Right lobe of liver (tissue), 4 donors: ENCODE measurements around the gene CD4.

Source experiments
- POLR2A ChIP-seq: fragments of 450-650 bp; IDR thresholded peaks from one replicate; pipeline ENCODE4 v1.6.1; 2017; ENCODE audit warnings: antibody characterized with exemption, mild to moderate bottlenecking
- TF ChIP-seq, protein P1 (sequence below), 4 donors: fragments of 200-600 bp in 3 of 4; fragments of 450-650 bp in 1 of 4; IDR thresholded peaks; one replicate each; pipeline versions ENCODE4 v1.5.1 to v1.8.0; 2016 to 2022; ENCODE audit warnings: antibody characterized with exemption in 4 of 4, mild to moderate bottlenecking in 2 of 4
- donor health status: DM: no; HTN: no; CAD: no.
- donor health status: DM: no; HTN: no; CAD: no.
- donor health status: DM: no; HTN: yes; CAD: no.

DNA sequence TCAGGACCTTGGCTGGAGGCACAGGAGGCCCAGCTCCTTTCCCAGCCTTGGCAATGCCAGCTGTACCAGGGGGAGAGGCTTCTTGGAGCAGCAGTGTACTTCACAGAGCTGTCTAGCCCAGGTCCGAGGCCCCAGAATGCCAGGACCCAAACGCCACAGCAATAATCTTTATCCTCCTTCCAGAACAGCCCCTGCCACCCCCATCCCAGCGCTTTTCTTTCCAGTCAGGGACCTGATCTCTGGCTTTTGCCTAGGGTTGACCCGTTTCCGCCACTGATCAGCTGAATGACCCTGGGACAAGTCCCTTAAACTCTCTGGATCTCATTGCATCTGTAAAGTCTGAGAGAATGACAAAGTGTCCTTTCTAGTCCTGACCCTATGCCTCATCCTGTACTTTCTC, 11.9 kb upstream of the CD4 start:
- TF ChIP-seq POLR2A = no peak
- TF ChIP-seq, protein P1, sequence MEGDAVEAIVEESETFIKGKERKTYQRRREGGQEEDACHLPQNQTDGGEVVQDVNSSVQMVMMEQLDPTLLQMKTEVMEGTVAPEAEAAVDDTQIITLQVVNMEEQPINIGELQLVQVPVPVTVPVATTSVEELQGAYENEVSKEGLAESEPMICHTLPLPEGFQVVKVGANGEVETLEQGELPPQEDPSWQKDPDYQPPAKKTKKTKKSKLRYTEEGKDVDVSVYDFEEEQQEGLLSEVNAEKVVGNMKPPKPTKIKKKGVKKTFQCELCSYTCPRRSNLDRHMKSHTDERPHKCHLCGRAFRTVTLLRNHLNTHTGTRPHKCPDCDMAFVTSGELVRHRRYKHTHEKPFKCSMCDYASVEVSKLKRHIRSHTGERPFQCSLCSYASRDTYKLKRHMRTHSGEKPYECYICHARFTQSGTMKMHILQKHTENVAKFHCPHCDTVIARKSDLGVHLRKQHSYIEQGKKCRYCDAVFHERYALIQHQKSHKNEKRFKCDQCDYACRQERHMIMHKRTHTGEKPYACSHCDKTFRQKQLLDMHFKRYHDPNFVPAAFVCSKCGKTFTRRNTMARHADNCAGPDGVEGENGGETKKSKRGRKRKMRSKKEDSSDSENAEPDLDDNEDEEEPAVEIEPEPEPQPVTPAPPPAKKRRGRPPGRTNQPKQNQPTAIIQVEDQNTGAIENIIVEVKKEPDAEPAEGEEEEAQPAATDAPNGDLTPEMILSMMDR (IDR thresholded peaks at IDR 0.05) = no peak
